Muscle of arm (tissue), 12 donors: ENCODE results near the gene ZBTB48. TPM values are rescaled to one million over a fixed set of nuclear protein-coding genes. Genes with fewer than 3 reads are reported as not detected.

Source experiments
- DNase-seq: peaks from one replicate; pipeline ENCODE4 v3.0.0-alpha.2; 2013
- polyA plus RNA-seq, 12 donors: library from polyadenylated mRNA; unstranded; fragments of 120-200 nt; gene quantifications; one replicate each; pipeline ENCODE4 v1.2.1, GENCODE V29; 2013; ENCODE audit not compliant: insufficient read length in 12 of 12

Gene ZBTB48
- polyA plus RNA-seq, 12 donors, result 12.0 to 31.4 (median 18.5) TPM; not detected in 1

DNA sequence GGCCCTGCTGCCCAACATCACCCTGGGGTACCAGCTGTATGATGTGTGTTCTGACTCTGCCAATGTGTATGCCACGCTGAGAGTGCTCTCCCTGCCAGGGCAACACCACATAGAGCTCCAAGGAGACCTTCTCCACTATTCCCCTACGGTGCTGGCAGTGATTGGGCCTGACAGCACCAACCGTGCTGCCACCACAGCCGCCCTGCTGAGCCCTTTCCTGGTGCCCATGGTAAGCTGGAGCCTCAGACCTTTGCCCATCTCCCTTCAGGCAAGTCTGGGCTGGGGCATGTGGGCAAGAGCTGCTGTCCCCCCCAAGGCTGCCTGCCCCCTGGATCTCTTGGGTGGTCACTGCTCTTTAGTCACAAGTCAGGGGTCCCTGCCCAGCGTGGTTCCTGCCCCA is 8.8 kb upstream of the ZBTB48 start:
- no peak for DNase-seq

GRCh38 chr1:6572653-6573383 is 7.0 kb upstream of the ZBTB48 start:
- DNase-seq, result no peak

DNA sequence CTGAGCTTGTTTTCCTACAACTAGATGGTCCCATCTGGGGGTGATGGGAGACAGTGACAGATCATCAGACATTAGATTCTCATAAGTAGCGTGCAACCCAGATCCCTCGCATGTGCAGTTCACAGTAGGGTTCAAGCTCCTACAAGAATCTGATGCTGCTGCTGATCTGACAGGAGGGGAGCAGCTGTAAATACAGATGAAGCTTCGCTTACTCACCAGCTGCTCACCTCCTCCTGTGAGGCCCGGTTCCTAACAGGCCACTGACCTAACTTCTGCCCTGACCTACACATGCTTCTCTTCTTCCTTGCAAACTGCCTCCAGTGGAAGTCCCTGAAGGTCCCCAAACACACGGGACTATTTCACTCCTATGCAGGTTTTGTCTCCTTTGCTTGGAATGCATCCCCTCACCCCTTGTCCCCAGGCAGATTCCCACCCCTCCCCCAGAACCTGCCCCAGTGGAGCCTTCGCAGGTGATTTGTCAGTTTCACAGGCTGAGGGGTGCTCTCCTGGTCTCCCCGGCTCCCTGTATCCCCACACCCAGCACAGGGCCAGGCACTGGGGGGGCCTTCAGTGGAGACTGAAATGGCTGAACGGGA is 5.7 kb upstream of the ZBTB48 start:
- DNase-seq, result no peak

DNA sequence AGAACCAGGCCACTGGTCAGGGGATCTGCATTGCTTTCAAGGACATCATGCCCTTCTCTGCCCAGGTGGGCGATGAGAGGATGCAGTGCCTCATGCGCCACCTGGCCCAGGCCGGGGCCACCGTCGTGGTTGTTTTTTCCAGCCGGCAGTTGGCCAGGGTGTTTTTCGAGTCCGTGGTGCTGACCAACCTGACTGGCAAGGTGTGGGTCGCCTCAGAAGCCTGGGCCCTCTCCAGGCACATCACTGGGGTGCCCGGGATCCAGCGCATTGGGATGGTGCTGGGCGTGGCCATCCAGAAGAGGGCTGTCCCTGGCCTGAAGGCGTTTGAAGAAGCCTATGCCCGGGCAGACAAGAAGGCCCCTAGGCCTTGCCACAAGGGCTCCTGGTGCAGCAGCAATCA is 5.0 kb upstream of the ZBTB48 start:
- no peak for DNase-seq

- no peak for DNase-seq
These were observed 1.8 kb upstream of the ZBTB48 start for GRCh38 chr1:6577831-6578525.

DNA sequence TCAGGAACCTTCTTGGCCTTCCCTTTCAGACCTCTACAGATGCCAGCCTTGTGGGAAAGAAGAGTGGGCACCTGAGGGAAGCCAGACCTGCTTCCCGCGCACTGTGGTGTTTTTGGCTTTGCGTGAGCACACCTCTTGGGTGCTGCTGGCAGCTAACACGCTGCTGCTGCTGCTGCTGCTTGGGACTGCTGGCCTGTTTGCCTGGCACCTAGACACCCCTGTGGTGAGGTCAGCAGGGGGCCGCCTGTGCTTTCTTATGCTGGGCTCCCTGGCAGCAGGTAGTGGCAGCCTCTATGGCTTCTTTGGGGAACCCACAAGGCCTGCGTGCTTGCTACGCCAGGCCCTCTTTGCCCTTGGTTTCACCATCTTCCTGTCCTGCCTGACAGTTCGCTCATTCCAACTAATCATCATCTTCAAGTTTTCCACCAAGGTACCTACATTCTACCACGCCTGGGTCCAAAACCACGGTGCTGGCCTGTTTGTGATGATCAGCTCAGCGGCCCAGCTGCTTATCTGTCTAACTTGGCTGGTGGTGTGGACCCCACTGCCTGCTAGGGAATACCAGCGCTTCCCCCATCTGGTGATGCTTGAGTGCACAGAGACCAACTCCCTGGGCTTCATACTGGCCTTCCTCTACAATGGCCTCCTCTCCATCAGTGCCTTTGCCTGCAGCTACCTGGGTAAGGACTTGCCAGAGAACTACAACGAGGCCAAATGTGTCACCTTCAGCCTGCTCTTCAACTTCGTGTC is 995 bp upstream of the ZBTB48 start:
- no peak for DNase-seq

GRCh38 chr1:6580119-6580592 is 362 bp downstream of the ZBTB48 start:
- no peak for DNase-seq

DNA sequence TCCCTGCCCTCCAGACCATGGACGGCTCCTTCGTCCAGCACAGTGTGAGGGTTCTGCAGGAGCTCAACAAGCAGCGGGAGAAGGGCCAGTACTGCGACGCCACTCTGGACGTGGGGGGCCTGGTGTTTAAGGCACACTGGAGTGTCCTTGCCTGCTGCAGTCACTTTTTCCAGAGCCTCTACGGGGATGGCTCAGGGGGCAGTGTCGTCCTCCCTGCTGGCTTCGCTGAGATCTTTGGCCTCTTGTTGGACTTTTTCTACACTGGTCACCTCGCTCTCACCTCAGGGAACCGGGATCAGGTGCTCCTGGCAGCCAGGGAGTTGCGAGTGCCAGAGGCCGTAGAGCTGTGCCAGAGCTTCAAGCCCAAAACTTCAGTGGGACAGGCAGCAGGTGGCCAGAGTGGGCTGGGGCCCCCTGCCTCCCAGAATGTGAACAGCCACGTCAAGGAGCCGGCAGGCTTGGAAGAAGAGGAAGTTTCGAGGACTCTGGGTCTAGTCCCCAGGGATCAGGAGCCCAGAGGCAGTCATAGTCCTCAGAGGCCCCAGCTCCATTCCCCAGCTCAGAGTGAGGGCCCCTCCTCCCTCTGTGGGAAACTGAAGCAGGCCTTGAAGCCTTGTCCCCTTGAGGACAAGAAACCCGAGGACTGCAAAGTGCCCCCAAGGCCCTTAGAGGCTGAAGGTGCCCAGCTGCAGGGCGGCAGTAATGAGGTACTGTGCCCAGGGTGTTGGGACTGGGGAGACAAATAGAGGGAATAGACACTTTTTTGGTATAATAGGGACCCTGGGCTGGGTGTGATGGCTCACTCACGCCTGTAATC is 1.0 kb downstream of the ZBTB48 start:
- DNase-seq, result no peak

DNA sequence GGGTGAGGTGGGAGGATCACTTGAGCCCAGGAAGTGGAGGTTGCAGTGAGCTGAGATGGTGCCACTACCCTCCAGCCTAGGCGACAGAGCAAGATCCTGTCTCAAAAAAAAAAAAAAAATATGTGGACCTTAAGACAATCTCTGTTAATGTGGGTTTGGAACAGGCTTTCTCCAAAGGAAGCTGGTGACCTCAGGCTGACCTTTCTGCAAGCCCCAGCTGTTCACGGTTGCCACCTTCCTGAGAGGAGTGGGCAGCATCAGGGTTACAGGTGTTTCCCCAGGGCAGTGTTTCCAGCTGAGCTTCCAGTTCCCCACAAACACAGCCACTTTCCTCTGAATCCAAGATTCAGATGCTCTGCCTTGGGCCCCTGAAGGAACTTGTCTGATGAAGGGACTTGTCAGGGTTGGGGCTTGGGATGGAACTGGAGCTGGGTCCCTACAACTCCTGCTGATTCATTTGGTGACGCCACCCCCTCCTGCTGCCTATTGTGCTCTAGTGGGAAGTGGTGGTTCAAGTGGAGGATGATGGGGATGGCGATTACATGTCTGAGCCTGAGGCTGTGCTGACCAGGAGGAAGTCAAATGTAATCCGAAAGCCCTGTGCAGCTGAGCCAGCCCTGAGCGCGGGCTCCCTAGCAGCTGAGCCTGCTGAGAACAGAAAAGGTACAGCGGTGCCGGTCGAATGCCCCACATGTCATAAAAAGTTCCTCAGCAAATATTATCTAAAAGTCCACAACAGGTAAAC is 1.9 kb downstream of the ZBTB48 start:
- no peak for DNase-seq

GRCh38 chr1:6582370-6582769 is 2.6 kb downstream of the ZBTB48 start:
- DNase-seq, result no peak

- no peak for DNase-seq
These were observed 4.6 kb downstream of the ZBTB48 start for GRCh38 chr1:6584126-6585080.

DNA sequence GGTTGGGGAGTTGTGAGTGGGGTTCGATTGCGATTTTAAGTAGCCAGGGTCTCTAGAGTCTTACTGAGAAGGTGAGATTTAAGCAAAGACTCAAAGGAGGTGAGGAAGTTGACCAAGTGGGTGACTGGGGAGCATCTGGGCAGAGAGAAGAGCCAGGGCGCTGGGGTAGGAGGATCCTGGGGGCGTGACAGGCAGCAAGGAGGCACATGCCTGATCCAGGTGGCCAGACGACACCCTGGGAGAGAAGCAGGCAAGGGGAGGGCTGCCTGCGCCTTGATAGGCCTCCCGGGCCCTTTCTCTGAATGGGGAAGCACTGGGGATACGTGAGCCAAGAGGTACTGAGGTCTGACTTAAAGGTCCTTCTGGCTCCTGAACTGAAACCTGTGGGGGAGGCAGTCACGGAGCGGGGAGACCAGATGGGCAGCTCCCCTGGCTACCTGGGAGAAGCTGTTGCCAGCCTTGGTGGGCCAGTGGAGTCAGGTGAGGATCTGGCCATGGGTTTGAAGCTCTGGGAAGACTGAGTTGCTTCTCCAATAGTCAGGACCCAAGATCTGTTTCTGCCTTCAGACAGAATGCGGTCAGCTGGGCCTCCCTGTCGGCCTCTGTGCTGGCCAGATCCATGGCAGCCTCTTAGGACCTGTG is 5.4 kb downstream of the ZBTB48 start:
- DNase-seq, result no peak

DNA sequence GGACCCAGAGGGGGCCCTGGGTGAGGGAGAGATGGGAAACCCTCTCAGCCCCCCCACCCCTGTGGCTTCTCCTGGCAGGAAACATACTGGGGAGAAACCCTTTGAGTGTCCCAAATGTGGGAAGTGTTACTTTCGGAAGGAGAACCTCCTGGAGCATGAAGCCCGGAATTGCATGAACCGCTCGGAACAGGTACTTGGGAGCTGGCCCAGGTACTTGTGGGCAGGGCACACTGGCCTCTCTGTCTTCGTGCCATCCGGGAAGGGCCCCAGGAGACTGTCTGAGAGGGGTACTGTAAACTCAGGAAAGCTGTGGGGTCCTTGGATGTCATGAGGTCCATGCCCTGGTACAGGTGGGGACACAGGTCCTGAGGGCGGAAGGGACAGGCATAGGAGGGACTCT is 6.0 kb downstream of the ZBTB48 start:
- no peak for DNase-seq

- no peak for DNase-seq
These were observed 6.6 kb downstream of the ZBTB48 start for GRCh38 chr1:6586404-6586816.

- DNase-seq, result peak; percentile 32
These were observed 7.6 kb downstream of the ZBTB48 start for GRCh38 chr1:6587261-6588005.

- no peak for DNase-seq
These were observed 8.5 kb downstream of the ZBTB48 start for GRCh38 chr1:6588128-6588892.

- DNase-seq, result no peak
These were observed 9.2 kb downstream of the ZBTB48 start for GRCh38 chr1:6588893-6589520.
